RCC 7860 (cell line): ENCODE measurements around the gene HELZ2.

Source experiments
- DNase-seq: peaks from one replicate; pipeline ENCODE4 v3.0.0-alpha.2; 2015; ENCODE audit warnings: low spot score
- FAIRE-seq: peaks from 2 replicates; lab custom pipeline; 2012; peaks lifted over from hg19 to GRCh38; lab: Jason Lieb, UNC

The HELZ2 gene

DNA sequence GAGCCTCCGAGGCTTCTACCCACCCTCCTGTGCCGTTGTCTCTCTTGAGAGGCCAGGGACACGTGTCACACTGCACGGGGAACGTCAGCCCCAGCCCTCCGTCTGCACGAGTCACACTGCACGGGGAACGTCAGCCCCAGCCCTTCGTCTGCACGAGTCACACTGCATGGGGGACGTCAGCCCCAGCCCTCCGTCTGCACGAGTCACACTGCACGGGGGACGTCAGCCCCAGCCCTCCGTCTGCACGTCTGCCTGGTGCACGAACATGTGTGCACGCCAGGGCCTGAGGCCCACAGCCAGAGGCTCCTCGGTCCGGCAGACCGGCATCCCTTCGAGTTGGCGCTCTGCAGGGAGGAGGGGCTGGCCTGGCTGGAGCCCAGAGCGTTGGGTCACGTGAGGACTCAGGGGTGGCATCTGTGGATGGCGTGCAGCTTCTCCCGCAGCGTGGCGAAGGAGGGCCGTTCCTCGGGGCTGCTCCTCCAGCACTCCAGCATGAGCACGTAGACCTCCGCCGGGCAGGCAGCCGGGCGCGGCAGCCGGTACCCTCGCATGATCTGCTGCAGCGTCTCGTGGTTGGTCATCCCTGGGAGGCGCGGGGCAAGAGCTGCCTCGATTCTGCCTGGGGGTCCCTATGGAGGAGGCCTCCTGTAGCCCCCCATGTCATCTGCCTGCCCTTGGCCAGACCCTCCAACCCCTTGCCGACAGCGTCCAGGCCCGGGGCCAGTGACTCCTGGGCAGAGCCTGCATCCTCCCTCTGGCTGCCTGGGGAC, 33.4 kb downstream of the HELZ2 start:
- FAIRE-seq, result no peak
- no peak for DNase-seq

DNA sequence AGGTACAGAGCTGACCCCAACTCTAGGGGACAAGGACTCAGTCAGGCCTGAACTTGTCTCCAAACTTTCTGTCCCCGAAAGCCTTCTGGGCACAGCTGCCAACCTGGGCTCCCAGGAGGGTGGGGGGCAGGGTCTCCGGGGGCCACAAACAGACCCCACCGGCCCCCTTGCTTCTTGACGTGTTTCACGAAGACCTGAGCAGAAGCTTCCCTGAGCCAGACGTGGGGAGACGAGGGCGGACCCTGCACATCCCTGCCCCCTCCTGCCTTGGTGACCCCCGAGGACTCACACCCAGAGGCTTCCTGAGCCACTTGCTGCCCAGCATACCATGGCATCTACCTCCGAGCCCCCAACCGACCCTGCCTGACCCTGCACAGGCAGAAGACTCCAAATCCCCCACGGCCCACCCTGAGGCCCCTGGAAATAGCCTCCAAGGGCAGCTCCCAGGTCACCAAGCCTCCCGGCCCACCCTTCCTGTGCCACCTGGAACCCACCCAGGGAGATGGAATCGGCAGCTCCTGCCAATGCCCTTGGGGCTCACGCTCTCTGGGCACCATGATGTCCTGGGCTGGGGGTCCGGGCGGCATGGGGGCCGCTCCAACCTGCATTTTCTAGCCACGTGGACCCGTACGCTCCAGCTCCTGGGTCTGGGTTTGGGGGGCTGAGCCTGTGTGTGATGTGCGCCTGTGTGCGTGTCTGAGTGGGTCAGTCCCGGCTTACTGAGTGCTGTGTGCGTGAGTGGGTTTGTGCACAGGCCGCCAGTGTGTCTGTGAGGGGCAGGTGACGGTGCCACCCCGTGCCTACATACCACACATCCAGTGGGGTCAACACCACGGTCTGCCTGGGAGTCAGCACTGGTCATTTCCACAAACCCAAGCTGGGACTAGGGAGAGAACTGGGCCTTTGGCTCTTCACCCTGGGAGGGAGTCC, 34.3 kb downstream of the HELZ2 start:
- FAIRE-seq (no peak), DNase-seq (no peak)

DNA sequence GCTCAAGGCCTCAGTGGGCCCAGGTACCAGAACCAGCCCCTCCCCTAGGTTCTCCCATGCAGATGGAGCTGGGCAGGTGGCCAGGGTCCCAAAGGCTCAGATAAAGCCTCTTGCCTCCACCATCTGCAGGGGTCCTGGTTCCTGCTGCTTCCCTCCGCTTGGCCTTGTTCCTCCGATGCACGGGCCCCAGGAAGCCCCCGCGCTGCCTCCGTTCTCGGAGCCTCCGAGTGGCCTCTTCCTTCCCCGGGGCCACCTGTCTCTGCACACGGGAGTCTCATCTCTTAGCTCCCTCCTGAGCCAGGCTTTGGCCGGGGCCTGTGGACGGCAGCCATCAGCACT, 35.0 kb downstream of the HELZ2 start:
- no peak for FAIRE-seq
- DNase-seq, result no peak

DNA sequence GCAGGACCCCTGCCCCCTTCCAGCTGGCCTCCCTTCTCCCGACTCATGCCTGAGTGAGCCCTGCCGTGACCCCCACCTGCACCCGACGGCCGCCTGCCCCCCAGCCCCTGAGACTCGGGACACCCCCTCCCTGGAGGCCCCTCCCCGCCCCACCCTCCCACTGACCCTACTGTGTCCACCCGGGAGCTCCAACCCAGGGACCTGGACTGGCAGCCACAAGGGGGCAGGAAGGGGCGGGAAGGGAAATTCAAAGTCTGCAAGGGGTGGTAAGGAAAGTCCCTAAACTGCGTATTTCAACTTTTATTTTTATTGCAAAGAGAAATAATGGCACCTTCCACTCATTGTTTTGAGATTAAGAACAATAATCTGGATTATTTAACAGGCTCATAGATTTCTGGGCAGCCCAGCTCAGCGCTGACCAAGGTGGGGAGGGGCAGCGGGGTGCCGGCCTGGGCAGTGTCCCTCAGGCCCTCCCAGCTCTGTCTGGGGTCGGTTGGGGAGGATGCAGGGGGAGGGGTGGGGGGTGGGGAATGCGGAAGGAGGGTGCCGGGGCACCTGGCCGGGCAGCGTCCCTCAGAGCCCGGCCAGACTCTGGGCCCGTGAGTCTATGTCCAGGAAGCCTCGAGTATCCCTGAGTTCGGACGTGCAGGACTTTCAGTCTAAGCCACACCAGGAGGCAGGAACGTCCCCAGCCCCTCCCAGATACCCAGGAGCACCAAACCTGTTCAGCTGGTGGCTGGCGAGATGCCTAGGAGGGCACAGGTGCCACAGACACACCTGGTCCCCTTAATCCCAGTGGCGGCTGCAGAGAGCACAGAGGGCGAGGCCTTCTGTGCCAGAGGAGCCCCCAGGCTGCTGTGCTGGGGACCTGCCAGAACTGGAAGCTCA, 35.6 kb downstream of the HELZ2 start:
- peak; percentile 25 for DNase-seq
- no peak for FAIRE-seq

DNA sequence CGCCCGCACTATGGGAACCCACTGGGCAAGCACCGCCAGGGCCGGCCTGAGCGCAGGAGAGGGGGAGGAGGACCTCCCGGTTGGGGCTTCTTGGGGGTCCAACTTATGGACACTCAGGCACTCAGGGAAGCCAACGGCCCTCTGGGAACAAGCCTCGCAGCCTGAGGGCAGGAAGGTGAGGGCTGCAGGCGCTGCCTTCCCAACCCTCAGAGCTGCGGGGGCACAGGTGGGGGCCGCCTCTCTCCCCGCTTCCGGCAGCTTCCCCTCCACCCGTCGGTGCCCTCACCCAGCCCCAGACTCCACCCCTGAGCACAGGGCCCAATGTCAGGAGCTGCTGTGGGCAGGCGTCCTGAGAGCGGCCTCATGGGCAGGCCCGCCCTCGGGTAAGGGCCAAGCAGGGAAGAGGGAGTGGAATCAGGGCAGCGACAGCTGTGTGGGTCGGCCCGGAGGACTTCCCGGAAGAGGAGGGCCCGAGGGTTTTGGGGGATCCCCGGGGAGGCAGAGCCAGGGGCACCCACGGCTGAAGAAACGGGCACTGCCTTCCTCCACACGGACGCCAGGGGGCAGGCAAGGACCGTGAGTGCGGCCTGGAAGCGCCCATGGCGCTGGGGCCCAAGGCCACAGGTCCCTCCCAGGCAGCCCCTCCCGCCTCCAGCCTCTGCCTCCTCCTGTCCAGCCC, 36.4 kb downstream of the HELZ2 start:
- DNase-seq (peak; percentile 89), FAIRE-seq (peak; percentile 44)

DNA sequence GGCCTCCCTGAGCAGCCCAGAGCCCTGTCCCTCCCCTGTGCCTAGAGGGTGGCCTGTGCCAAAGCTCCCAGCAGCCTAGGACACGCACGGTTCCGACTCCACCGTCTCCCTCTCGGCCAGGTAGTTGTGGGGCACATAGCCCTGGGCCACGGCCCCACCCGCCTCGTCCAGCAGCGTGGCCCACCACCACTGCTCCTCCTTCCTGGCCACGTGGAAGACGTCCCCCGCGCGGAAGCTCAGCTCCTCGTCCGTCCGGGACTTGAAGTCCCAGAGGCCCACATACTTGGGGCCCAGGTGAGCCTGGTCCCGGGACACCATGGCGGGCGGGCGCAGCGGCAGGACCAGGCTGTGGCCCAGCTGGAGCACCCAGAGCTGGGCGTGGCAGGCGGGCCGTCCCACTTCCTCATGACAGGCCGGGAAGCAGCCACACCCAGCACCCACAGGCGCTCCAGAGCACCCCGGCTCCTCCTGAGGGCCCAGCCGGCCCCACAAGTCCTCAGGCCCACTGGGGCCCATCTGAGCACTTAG, 37.0 kb downstream of the HELZ2 start, which contains the start of gene PTK6:
Gene PTK6 (minus strand): TSS at position 380 of the 528 bp plus-strand sequence. CDS start 62 bp downstream, at position 318.
- FAIRE-seq (no peak), DNase-seq (no peak)

DNA sequence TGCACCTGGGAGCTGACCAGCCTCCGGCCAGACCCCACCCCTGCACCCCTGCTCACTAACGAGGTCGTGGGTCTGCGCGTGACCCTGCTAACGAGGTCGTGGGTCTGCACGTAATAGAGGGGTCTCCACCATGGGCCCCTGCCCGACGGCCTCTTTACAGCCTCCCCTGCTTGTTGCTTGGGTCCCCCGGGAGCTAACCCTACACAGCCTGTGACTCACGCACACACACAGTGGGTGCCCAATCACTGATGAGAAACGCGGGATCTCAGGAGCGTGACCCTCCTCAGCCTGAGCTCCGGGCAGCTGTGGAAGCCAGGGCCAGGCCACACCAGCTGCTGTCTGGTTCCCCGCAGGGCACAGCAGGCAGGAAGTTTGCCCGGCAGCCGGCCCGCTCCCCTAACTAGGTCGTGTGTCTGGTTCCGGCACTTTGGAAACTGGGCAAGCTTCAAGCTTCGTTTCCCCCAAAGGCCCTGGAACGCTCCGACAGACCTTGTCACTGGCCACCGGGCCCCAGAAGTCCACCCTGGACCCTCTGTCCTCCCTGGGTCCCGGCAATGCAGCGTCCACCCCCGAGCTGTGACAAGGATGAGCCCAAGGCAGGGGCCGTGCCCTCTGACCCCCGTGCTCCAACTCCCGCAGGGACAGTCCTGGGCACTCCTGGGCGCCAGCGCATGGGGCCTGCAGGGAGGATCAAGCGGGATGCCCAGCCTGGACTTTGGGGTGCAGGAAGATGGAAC, 37.6 kb downstream of the HELZ2 start:
- DNase-seq (peak; percentile 58), FAIRE-seq (no peak)

DNA sequence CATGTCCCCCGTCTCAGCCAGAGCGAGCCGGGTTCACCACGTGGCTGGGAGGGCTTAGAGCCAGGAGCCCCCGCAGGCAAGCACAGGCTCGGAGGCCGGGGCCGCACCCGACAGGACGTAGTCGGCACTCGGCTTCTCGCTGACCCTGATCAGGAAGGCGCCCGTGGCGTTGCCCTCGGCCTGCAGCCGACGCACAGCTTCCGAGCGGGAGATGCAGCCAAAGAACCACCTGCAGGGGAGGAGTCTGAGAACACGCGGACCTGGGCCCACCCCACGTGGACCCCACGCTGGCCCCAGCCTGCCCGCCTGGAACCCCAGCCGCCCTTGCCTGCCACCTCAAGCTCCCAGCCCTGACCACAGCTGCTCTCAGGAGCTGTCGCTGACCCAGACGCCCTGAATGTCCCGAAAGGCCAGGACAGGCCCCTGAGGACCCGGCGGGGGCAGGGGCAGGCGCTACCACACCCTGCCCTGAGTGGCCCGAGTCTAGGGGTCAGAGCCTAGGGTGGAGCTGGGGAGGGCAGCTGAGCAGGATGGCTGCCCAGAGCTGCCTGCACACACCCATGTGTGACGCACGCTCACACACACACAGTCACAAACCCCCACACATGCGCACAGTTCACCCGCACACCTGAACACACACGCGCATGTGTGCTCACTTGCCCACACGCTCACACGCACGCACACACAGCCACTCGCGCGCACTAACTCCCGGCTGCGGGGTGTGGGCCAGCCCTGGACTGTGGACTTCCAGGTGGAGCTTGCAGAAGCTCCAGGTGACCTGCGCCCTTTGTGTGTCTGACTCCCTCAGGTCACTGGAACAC, 39.0 kb downstream of the HELZ2 start:
- no peak for DNase-seq
- FAIRE-seq, result no peak

DNA sequence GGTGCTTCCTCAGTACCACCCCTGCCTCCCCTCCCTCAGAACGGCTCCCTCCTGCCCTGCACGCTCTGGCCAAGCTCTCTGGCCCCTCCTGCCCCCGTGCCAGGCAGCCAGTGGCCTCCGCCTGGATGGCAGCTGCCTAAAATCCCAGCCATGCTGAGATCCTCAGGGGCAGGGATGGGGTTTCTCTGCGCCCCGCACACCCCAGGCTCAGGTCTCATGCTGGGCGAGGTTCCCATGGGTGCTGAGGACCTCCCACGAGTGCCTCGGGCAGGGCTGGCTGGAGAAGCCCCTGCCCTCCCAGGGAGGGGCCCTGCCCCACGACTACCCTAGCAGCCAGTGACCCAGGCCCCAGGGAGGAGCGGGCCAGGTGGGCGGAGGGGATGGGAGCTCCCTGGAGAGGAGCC, 39.6 kb downstream of the HELZ2 start:
- no peak for FAIRE-seq
- DNase-seq, result no peak

DNA sequence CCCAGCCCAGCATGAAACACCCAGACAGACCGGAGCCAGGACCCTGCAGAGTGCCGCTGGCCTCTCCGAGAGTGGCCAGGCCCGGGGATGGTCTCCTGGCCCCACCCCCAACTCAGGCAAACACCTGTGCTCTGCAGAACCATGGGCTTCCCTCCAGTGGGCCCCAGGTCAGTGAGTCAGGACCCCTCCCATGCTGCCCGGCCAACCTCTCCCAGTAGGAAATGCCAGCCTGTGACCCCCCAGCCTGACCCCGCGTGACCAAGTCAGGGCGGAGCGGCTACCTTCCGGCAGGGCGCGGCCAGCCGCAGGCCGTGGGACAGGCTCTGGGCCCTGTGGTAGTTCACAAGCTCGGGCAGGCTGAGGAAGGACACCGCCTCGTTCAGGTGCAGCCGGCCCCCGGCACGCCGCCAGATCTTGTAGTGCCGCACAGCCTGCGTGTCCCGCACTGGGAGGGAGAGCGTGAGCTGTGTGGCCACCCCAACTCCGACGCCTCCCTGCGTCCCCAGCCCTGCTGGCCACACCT, 40.1 kb downstream of the HELZ2 start:
- DNase-seq, result no peak
- FAIRE-seq, result no peak

DNA sequence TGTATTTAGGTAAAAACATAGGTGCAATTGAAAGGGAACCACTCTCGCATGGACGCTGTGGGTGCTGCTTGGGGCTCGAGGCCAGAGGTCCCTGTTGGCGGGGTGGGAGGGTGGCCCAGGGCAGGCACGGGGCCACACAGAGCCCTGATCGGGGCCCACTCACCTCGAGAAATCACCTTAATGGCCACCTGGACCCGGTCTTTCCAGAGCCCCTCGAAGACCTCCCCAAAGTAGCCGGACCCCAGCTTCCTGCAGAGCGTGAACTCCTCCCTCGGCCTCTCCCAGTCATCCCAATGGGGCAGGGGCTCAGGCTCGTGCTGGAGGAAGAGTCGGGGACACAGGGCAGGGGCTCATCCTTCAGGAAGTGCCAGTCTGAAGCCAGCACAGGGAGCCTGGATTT, 40.7 kb downstream of the HELZ2 start:
- no peak for DNase-seq
- no peak for FAIRE-seq

DNA sequence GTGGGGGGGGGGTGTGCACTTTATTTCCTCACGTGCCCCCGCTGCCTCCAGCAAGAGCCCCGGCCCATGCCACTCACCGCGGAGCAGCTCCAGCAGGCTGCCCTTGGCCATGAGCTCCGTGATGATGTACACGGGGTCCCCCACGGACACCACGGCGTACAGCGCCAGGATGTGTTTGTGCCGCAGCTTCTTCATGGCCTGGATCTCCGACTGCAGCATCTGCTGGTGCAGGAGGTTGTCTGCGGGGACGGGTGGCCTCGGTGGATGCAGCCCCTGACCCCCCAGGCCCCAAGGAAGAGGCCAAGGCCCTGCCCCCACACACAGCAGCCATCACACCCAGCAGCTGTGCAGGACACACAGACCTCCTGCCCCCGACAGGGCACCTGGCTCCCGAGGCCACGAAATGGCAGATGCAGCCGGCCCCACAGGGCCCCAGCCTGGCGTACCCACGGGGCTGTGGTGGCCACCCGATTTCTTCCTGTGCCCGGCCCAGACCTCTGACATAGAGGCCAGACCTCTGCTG, 41.5 kb downstream of the HELZ2 start:
- DNase-seq (no peak), FAIRE-seq (no peak)

DNA sequence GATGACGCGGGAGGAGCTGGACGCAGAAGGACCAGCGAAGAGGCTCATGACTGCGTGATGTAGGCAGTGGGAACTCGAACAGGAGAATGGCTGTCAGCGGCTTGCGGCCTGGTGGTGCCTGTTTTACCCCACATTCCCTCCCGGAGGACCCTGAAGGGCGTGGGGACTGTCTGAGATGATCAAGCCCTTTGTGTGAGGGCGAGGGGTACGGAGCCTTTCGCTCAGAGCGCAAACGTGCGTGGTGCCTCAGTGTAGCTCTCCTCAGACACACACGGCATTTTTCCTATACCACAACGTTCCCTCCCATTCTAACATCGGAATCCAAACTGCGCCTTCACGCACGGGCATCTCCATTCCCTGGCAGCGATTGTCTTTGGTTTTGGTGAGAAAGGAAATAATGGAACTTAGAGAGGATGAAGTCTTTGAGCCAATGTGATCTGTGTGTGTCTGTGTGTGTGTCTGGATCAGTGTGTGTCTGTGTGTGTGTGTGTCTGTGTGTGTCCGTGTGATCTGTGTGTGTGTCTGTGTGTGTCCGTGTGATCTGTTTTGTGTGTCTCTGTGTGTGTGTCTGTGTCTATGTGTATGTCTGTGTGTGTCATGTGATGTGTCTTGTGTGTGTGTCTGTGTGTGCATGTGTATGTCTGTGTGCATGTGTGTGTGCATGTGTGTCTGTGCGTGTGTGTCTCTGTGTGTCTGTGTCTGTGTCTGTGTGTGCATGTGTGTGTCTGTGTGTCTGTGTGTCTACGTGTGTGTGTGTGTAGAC, 42.2 kb downstream of the HELZ2 start:
- FAIRE-seq, result no peak
- DNase-seq, result no peak

DNA sequence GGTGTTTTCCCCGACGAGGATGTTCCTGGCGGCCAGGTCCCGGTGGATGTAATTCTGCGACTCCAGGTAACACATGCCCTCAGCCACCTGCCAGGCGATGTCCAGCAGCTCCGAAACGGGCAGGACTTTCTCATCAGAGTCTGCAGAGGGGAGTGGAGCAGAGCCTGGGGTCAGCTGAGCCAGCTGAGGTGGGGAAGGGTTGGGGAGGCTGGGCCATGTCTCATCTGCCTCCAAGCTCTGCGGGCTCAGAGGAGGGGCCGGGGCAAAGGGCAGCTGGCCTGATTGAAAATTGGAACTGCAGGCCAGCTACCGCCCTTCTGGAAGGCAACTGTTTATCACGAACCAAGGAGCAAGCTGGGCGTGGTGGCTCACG, 43.3 kb downstream of the HELZ2 start:
- no peak for DNase-seq
- no peak for FAIRE-seq

DNA sequence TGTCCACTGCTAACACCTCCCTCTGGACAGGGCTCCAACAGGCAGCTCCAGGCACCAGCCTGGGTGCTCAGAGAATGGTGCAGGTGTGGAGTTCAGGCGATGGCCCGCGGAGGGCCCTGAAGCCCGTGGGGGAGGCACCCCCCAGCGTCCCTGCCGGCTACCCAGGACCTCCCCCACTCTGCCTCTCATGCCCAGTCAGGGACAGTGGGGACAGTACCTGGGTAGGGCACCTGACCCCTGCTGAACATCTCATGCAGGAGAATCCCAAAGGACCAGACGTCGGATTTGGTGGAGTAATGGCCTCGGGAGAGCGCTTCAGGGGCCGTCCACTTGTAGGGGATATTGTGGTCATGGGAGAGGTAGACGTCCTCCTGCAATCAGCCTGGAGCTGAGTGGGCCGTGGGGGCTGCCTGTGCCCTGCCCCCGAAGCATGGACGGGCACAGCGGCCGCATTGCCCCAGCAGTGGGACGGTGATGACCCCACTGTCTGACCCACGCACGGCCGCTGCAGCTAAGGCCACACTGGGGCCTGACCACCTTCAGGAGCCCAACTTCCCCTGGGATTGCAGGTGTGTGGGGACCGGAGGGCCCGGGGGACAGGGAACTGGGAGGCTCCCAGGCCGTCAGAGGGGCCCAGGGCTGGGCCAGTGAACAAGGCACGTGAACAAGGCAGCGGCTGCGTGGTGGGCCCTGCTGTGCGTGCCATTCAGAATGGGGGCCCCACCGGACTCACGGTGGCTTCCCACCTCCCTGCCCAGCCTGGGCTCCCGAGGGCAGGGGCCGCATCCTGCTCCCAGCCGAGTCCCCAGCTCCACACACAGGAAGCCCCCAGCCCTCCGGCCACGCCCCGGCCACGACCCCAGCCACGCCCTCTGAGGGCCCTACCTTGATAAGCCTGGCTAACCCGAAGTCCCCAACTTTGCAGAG, 43.9 kb downstream of the HELZ2 start:
- DNase-seq (no peak), FAIRE-seq (no peak)

DNA sequence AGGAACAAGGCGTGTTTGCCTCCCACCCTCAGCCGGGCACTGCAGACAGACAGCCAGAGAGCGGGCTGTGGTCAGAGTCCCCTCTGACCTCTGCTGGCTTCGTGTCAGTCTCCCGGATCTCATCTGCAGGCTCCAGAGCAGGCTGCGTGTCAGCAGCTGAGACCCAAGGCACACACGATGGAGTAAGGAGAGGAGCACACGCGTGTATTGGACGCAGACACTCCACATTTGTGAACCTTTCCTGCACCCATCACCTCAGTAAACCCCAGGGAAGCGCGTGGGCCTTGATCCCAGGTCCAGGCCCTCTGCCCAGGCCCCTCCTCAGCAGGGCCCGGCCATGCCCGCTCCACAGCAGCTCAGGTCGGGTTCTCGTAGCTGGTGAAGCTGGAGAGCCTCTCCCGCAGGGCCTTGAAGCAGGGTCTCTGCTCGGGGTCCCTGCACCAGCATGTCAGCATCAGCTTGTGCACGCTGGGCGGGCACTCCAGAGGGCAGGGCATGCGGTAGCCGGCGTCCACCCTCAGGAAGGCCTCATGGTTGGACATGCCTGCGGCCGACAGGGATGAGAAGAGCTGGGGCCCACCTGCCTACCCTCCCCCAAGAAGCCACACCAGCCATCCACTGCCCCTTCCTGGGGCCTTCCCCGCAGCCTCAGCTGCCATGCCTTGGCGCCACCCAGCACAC, 44.7 kb downstream of the HELZ2 start:
- DNase-seq (no peak), FAIRE-seq (no peak)
